Adrenal gland (tissue), 12 donors: ENCODE measurements around the gene NFS1. TPM values are rescaled to one million over a fixed set of nuclear protein-coding genes. Genes with fewer than 3 reads are reported as not detected.

Source experiments
- DNase-seq, 7 donors: peaks; one replicate each; pipeline ENCODE4 v3.0.0-alpha.2; 2019 to 2020
- H3K27ac ChIP-seq, 5 donors: fragments of 200-600 bp; sonication (generic) in 4 of 5; 1 replicate in 3 of 5; 2 replicates in 2 of 5; pipeline versions ENCODE4 v1.5.1 to v1.8.0; 2016 to 2020; ENCODE audit warnings: mild to moderate bottlenecking in 1 of 5
- H3K27me3 ChIP-seq: fragments of 200-600 bp; 2 replicates; pipeline ENCODE4 v1.8.0; 2021
- H3K36me3 ChIP-seq, 2 donors: fragments of 200-600 bp; replicated peaks in 1 of 2; 1 replicate in 1 of 2; 2 replicates in 1 of 2; pipeline versions ENCODE4 v1.5.1 to v1.8.0; 2018 to 2022
- H3K4me1 ChIP-seq, 2 donors: fragments of 200-600 bp; replicated peaks in 1 of 2; 1 replicate in 1 of 2; 2 replicates in 1 of 2; pipeline versions ENCODE4 v1.5.1 to v1.8.0; 2018 to 2021
- H3K4me3 ChIP-seq, 4 donors: fragments of 200-600 bp; sonication (generic) in 3 of 4; one replicate each; pipeline ENCODE4 v1.5.1; 2016 to 2018
- H3K9me3 ChIP-seq, 3 donors: fragments of 200-600 bp; sonication (generic) in 1 of 3; replicated peaks in 1 of 3; 1 replicate in 2 of 3; 2 replicates in 1 of 3; pipeline versions ENCODE4 v1.5.1 to v1.8.0; 2016 to 2021
- CTCF ChIP-seq, 6 experiments: fragments of 450-650 bp in 4 of 6; fragments of 200-600 bp in 2 of 6; sonication (generic) in 1 of 6; IDR thresholded peaks; 1 replicate in 5 of 6; 2 replicates in 1 of 6; pipeline versions ENCODE4 v1.5.1 to v1.8.0; 2016 to 2021; ENCODE audit warnings: antibody characterized with exemption in 6 of 6, mild to moderate bottlenecking in 2 of 6, moderate library complexity in 1 of 6
- POLR2A ChIP-seq, 2 donors: fragments of 450-650 bp; IDR thresholded peaks; one replicate each; pipeline ENCODE4 v1.6.1; 2017; ENCODE audit warnings: antibody characterized with exemption in 2 of 2, mild to moderate bottlenecking in 2 of 2, moderate library complexity in 1 of 2
- WGBS, 4 donors: extraction: QIAGEN DNeasy Blood & Tissue Kit in 2 of 4; methylation state at CpG; one replicate each; pipeline versions ENCODE4 v1.1.5 to v1.1.7; 2013 to 2017; 5-methylcytosine and 5-hydroxymethylcytosine counted together
- intact Hi-C, 2 donors: fragments of 100-400 bp; cut with DNase I; formaldehyde crosslinking; loops; one replicate each; pipeline versions ENCODE4 v1.14.1 to v1.15.0; 2022 to 2023
- polyA plus RNA-seq, 3 donors: library from polyadenylated mRNA; stranded (reverse); fragments of 200-250 nt in 2 of 3; fragments of 350-450 nt in 1 of 3; fragmentation: Illumina TruSeq in 1 of 3; extraction: RNeasy Lipid Tissue Mini Kit (QIAGEN cat#74804) in 1 of 3; gene quantifications; one replicate each; pipeline ENCODE4 v1.2.3, GENCODE V29; 2013 to 2014
- total RNA-seq, 9 donors: library from RNA; depleted of rRNA in 4 of 9; stranded (reverse); fragments of >200 nt in 4 of 9; fragments of 120-200 nt in 1 of 9; fragmentation: NEBNext Ultra II Directional in 1 of 9; extraction: Animal tissue kit (Norgen Biotek cat#: 25700) in 1 of 9; gene quantifications; one replicate each; pipeline versions ENCODE4 v1.1.0 to v1.2.4, GENCODE V29; 2013 to 2023
- donor health status: healthy with polysubstance abuse.
- donor health status: Bipolar disorder and iron deficiency.
- donor health status: DM: yes; HTN: yes; CAD: no.
- donor health status: DM: no; HTN: no; CAD: no.
- donor health status: DM: no; HTN: no; CAD: no.
- donor health status: DM: yes; HTN: yes; CAD: no.

The NFS1 gene
- total and polyA plus RNA-seq, 12 donors: 40.1 to 129 (median 104) TPM

GRCh38 chr20:35681960-35682359, 17.2 kb downstream of the NFS1 start:
- peaks cover 0 to 20% of the 10 kb centered on the region in 2 donors for H3K36me3 ChIP-seq
- intact Hi-C loops: loop anchor here in 1 of 2 donors (10.0 kb wide), 1 partner anchor 207 kb away; no protein-coding TSS in a partner anchor

GRCh38 chr20:35680452-35681183, 18.5 kb downstream of the NFS1 start:
- H3K36me3 ChIP-seq: peaks cover 0 to 19% of the 10 kb centered on the region in 2 donors
- no peaks in the 10 kb centered on the region for H3K9me3 ChIP-seq
- H3K4me1 ChIP-seq: no peaks in the 10 kb centered on the region
- WGBS, 4 donors: 78 to 88% (median 85%) methylated on average over 4 of the region's 4 CpGs
- no peak for TF ChIP-seq POLR2A (IDR thresholded peaks at IDR 0.05)
- TF ChIP-seq CTCF (IDR thresholded peaks at IDR 0.05): no peak
- intact Hi-C loops: loop anchor here in 1 of 2 donors (10.0 kb wide), 1 partner anchor 206 kb away; no protein-coding TSS in a partner anchor
- peak in 1 of 7 donors; percentile 10 for DNase-seq
- H3K27ac ChIP-seq: no peak overlapping the region
- H3K4me3 ChIP-seq: no peak overlapping the region
- no peaks in the 10 kb centered on the region for H3K27me3 ChIP-seq

More at GRCh38 chr20:35681960-35682359, 17.2 kb downstream of the NFS1 start:
- H3K27ac ChIP-seq: no peak overlapping the region
- WGBS, 4 donors: 94 to 100% (median 98%) methylated on average over 1 of the region's 1 CpG
- TF ChIP-seq CTCF (IDR thresholded peaks at IDR 0.05): no peak
- TF ChIP-seq POLR2A (IDR thresholded peaks at IDR 0.05): no peak
- H3K27me3 ChIP-seq: no peaks in the 10 kb centered on the region
- H3K4me1 ChIP-seq: no peaks in the 10 kb centered on the region
- no peak for DNase-seq
- no peak overlapping the region for H3K4me3 ChIP-seq
- no peaks in the 10 kb centered on the region for H3K9me3 ChIP-seq

GRCh38 chr20:35674921-35675320, 24.2 kb downstream of the NFS1 start:
- TF ChIP-seq CTCF (IDR thresholded peaks at IDR 0.05): no peak
- TF ChIP-seq POLR2A (IDR thresholded peaks at IDR 0.05): no peak
- no peak overlapping the region for H3K27ac ChIP-seq
- WGBS, 4 donors: 92 to 95% (median 94%) methylated on average over 8 of the region's 8 CpGs
- DNase-seq: peak in 1 of 7 donors; percentile 14
- H3K4me1 ChIP-seq: no peaks in the 10 kb centered on the region
- H3K27me3 ChIP-seq: no peaks in the 10 kb centered on the region
- H3K36me3 ChIP-seq: peaks cover 0 to 63% of the 10 kb centered on the region in 2 donors
- intact Hi-C loops: no loop called here
- H3K4me3 ChIP-seq: no peak overlapping the region
- no peaks in the 10 kb centered on the region for H3K9me3 ChIP-seq

GRCh38 chr20:35673884-35674283, 25.3 kb downstream of the NFS1 start:
- no peaks in the 10 kb centered on the region for H3K9me3 ChIP-seq
- no peaks in the 10 kb centered on the region for H3K4me1 ChIP-seq
- peak in 1 of 7 donors; percentile 25 for DNase-seq
- no peaks in the 10 kb centered on the region for H3K27me3 ChIP-seq
- H3K4me3 ChIP-seq: no peak overlapping the region
- no peak overlapping the region for H3K27ac ChIP-seq
- 80 to 92% (median 89%) methylated on average over 1 to 4 of the region's 4 CpGs for WGBS, 4 donors
- TF ChIP-seq POLR2A (IDR thresholded peaks at IDR 0.05) (no peak), CTCF (IDR thresholded peaks at IDR 0.05) (no peak)
- intact Hi-C loops: no loop called here
- H3K36me3 ChIP-seq: peaks cover 0 to 71% of the 10 kb centered on the region in 2 donors
